ENCODE results near the gene DYNC1H1. TPM values are rescaled to one million over a fixed set of nuclear protein-coding genes. Genes with fewer than 3 reads are reported as not detected.

The DYNC1H1 gene
- total and polyA plus RNA-seq, 3 donors from 2014 or later = 313 to 691 (median 538) TPM

DNA sequence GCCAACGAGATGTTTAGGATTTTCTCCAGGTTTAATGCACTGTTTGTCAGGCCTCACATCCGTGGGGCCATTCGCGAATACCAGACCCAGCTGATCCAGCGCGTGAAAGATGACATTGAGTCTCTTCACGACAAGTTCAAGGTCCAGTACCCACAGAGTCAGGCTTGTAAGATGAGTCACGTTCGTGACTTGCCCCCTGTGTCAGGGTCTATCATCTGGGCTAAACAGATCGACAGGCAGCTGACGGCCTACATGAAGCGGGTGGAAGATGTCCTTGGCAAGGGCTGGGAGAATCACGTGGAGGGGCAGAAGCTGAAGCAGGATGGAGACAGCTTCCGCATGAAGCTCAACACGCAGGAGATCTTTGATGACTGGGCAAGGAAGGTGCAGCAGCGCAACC, 21.6 kb downstream of the DYNC1H1 start:
- no peaks in the 10 kb centered on the region for H3K36me3 ChIP-seq (ENCODE audit: low read depth, missing control alignments)
- no peaks in the 10 kb centered on the region for H3K4me1 ChIP-seq
- no peak overlapping the region for H3K27ac ChIP-seq
- TF ChIP-seq POLR2A (IDR thresholded peaks at IDR 0.05) = no peak
- TF ChIP-seq CTCF (IDR thresholded peaks at IDR 0.05) = no peak
- H3K4me3 ChIP-seq = no peak overlapping the region
- intact Hi-C loops (cut with DNase I; ENCODE audit: low total_unique reads) = no loop called here
- DNase-seq = no peak
- no peaks in the 10 kb centered on the region for H3K9me3 ChIP-seq
- no peaks in the 10 kb centered on the region for H3K27me3 ChIP-seq
- WGBS, 2 donors = 86 to 89% methylated on average over 16 of the region's 16 CpGs

- 82 to 89% methylated on average over 7 of the region's 7 CpGs for WGBS, 2 donors
- Histone ChIP-seq H3K4me3 (no peak overlapping the region), H3K27me3 (no peaks in the 10 kb centered on the region), H3K27ac (no peak overlapping the region), H3K36me3 (ENCODE audit: low read depth, missing control alignments) (no peaks in the 10 kb centered on the region), H3K4me1 (no peaks in the 10 kb centered on the region), H3K9me3 (no peaks in the 10 kb centered on the region)
- intact Hi-C loops (cut with DNase I; ENCODE audit: low total_unique reads) = no loop called here
- DNase-seq = no peak
- no peak for TF ChIP-seq CTCF (IDR thresholded peaks at IDR 0.05)
- TF ChIP-seq POLR2A (IDR thresholded peaks at IDR 0.05) = no peak
Measured at GRCh38 chr14:101986953-101987352, 22.6 kb downstream of the DYNC1H1 start.

DNA sequence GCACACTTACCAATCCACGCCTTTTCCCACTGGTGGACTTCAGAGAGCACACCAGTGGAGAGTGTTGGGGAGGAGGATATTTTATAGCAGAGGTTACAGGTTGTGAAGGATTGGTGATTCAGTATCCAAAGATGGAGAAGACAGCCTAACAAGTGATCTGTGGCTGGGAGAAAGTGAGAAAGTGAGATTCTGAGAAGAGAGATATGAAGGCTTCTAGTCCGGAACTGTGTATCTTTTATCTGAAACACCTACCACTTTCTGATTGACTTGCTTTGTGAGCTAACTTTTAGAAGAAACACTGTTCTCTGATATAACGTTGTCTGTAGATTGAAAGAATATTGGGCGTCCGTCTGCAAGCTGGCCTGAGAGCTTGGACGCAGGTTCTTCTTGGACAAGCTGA, 24.0 kb downstream of the DYNC1H1 start:
- Histone ChIP-seq H3K27me3 (no peaks in the 10 kb centered on the region), H3K4me1 (no peaks in the 10 kb centered on the region), H3K36me3 (ENCODE audit: low read depth, missing control alignments) (no peaks in the 10 kb centered on the region), H3K4me3 (no peak overlapping the region), H3K9me3 (no peaks in the 10 kb centered on the region), H3K27ac (no peak overlapping the region)
- no peak for DNase-seq
- intact Hi-C loops (cut with DNase I; ENCODE audit: low total_unique reads) = no loop called here
- TF ChIP-seq POLR2A (IDR thresholded peaks at IDR 0.05) = no peak
- no peak for TF ChIP-seq CTCF (IDR thresholded peaks at IDR 0.05)
- WGBS, 2 donors = 82 to 86% methylated on average over 6 of the region's 6 CpGs

- Histone ChIP-seq H3K27ac (no peak overlapping the region), H3K9me3 (no peaks in the 10 kb centered on the region), H3K27me3 (no peaks in the 10 kb centered on the region), H3K36me3 (ENCODE audit: low read depth, missing control alignments) (no peaks in the 10 kb centered on the region), H3K4me3 (no peak overlapping the region), H3K4me1 (no peaks in the 10 kb centered on the region)
- WGBS, 2 donors = 85 to 93% methylated on average over 5 of the region's 5 CpGs
- no peak for DNase-seq
- no peak for TF ChIP-seq POLR2A (IDR thresholded peaks at IDR 0.05)
- no peak for TF ChIP-seq CTCF (IDR thresholded peaks at IDR 0.05)
- intact Hi-C loops (cut with DNase I; ENCODE audit: low total_unique reads) = no loop called here
Measured at GRCh38 chr14:101991352-101991751, 27.0 kb downstream of the DYNC1H1 start.

DNA sequence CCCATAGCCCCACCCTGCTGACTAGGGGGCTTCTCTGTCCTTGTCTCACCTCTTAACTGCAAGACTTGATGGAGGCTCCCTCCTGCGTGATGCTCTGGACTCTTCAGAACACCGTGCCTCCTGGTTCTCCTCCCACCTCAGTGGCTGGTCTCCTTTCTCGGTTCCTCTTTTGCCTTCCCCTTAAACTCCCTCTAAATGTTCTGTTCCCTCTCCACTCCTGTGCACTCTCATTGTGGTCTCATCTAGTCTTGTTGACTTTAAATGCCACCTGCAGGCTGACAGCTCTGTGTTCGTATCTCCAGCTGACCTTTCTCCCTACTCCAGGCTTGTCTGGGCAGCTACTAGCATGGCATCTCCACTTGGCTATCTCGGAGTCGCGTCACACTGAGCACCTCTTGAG, 28.3 kb downstream of the DYNC1H1 start:
- Histone ChIP-seq H3K9me3 (no peaks in the 10 kb centered on the region), H3K27ac (no peak overlapping the region), H3K4me3 (no peak overlapping the region), H3K27me3 (no peaks in the 10 kb centered on the region), H3K36me3 (ENCODE audit: low read depth, missing control alignments) (no peaks in the 10 kb centered on the region), H3K4me1 (no peaks in the 10 kb centered on the region)
- 88 to 90% methylated on average over 7 of the region's 7 CpGs for WGBS, 2 donors
- TF ChIP-seq CTCF (IDR thresholded peaks at IDR 0.05) = no peak
- TF ChIP-seq POLR2A (IDR thresholded peaks at IDR 0.05) = no peak
- intact Hi-C loops (cut with DNase I; ENCODE audit: low total_unique reads) = no loop called here
- DNase-seq = no peak
